HepG2 (cell line): ENCODE data around the gene AKNA.

Source experiments
- ATF6 ChIP-seq: sonication (generic); formaldehyde crosslinking; conservative IDR thresholded peaks from 2 replicates; pipeline ENCODE4 v1.4.0; 2020; ENCODE audit warnings: missing genetic modification reagents
- SRSF9 ChIP-seq: fragments of 200-400 bp; formaldehyde crosslinking; IDR thresholded peaks from 2 replicates; pipeline ENCODE4 v1.6.1; 2018; ENCODE audit warnings: borderline replicate concordance, mild to moderate bottlenecking, low read depth, low read length; ENCODE audit not compliant: insufficient read depth, poor library complexity, severe bottlenecking
- TAF15 ChIP-seq: fragments of 200-400 bp; formaldehyde crosslinking; IDR thresholded peaks from one replicate; pipeline ENCODE4 v1.6.1; 2018; ENCODE audit warnings: mild to moderate bottlenecking, low read depth, low read length; ENCODE audit not compliant: poor library complexity, severe bottlenecking

GRCh38 chr9:114373960-114374730 lies 13.6 kb downstream of the AKNA start:
- TF ChIP-seq SRSF9 (no peak), ATF6 (CRISPR knock-in tag) (no peak), TAF15 (no peak)
